ENCODE results near the gene NAPSA.
"Not testable (repeated sequence)": the region's sequence is repeated elsewhere in the genome, so short reads cannot be mapped to it uniquely, and the experiment has no call there.

The NAPSA gene

GRCh38 chr19:50352242-50352641 lies 13.2 kb downstream of the NAPSA start:
- H3F3A ChIP-seq (ENCODE audit: control insufficient read depth, insufficient read depth) = peaks cover 7% of the 10 kb centered on the region
- H3K27ac ChIP-seq (ENCODE audit: low read depth, low read length) = no peak overlapping the region
- peaks cover 5% of the 10 kb centered on the region; the same call in 1 of the 2 replicates for H3K79me2 ChIP-seq (ENCODE audit: control insufficient read depth, low read length)
- no peaks in the 10 kb centered on the region for H3K9me3 ChIP-seq (ENCODE audit: control insufficient read depth, insufficient read depth, low read length)
- H3K4me2 ChIP-seq (ENCODE audit: low read length) = no peak overlapping the region
- no peak overlapping the region for H3K4me3 ChIP-seq (ENCODE audit: low read length)
- no peaks in the 10 kb centered on the region for H3K36me3 ChIP-seq (ENCODE audit: control insufficient read depth, low read length)
- peaks cover 50% of the 10 kb centered on the region for H3K4me1 ChIP-seq (ENCODE audit: control insufficient read depth, low read length)
- H3K27me3 ChIP-seq (ENCODE audit: control insufficient read depth, low read length) = no peaks in the 10 kb centered on the region
- TF ChIP-seq EZH2phosphoT487 (IDR thresholded peaks at IDR 0.05; ENCODE audit: borderline replicate concordance, low read length) = no peak
- TF ChIP-seq, protein P1, sequence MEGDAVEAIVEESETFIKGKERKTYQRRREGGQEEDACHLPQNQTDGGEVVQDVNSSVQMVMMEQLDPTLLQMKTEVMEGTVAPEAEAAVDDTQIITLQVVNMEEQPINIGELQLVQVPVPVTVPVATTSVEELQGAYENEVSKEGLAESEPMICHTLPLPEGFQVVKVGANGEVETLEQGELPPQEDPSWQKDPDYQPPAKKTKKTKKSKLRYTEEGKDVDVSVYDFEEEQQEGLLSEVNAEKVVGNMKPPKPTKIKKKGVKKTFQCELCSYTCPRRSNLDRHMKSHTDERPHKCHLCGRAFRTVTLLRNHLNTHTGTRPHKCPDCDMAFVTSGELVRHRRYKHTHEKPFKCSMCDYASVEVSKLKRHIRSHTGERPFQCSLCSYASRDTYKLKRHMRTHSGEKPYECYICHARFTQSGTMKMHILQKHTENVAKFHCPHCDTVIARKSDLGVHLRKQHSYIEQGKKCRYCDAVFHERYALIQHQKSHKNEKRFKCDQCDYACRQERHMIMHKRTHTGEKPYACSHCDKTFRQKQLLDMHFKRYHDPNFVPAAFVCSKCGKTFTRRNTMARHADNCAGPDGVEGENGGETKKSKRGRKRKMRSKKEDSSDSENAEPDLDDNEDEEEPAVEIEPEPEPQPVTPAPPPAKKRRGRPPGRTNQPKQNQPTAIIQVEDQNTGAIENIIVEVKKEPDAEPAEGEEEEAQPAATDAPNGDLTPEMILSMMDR (IDR thresholded peaks at IDR 0.05; ENCODE audit: low read depth, low read length, poor library complexity, severe bottlenecking) = no peak
- H4K20me1 ChIP-seq (ENCODE audit: control insufficient read depth, insufficient read depth, low read depth, low read length) = no peaks in the 10 kb centered on the region
- no peaks in the 10 kb centered on the region for H3K9me2 ChIP-seq (replicated peaks; ENCODE audit: control insufficient read depth, low read length)

DNA sequence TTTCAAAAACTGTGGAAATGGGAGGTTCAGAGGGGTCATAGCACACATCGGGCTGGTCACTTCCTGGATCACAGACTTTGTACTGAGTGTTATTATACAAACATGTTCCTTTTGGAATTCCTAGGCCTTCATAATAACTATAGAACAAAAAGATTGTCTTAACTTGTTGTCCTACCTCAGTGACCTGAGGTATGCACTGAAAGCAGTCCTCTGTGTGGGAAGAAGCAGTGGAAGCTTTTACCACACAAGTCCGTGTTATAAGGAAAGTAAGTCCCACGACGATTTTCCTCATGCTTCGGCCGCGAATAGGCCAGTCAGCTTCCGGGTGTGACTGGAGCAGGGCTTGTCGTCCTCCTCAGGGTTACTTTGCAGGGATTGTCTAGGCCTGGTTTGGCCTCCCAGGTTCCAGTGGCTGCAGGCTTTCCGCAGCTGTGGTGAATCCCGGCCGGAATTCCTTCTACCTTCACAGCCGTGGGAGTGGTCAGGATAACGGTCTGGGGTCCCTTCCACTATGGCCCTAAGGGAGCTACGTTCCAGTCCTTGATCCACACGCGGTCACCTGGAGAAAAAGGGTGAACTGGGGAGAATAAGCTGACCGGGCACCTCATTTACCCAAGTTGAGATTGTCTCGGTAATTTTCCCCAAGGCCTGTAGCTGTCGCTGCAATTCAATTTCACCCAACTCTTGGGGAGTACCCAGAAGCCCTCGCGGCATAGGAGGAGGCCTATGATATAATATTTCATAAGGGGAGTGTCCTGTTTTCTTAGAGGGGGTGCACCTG lies 16.0 kb downstream of the NAPSA start:
- H3K4me1 ChIP-seq (ENCODE audit: control insufficient read depth, low read length) = peaks cover 71% of the 10 kb centered on the region
- peak overlapping the region; percentile 99 for H3K27ac ChIP-seq (ENCODE audit: low read depth, low read length)
- peaks cover 4% of the 10 kb centered on the region; the same call in 1 of the 2 replicates for H3K36me3 ChIP-seq (ENCODE audit: control insufficient read depth, low read length)
- H3K4me3 ChIP-seq (ENCODE audit: low read length) = peak overlapping the region; percentile 68; the same call in 1 of the 2 replicates
- no peaks in the 10 kb centered on the region for H3K9me3 ChIP-seq (ENCODE audit: control insufficient read depth, insufficient read depth, low read length)
- H3K9me2 ChIP-seq (replicated peaks; ENCODE audit: control insufficient read depth, low read length) = no peaks in the 10 kb centered on the region
- peaks cover 29% of the 10 kb centered on the region for H3F3A ChIP-seq (ENCODE audit: control insufficient read depth, insufficient read depth)
- TF ChIP-seq, protein P1 (IDR thresholded peaks at IDR 0.05; ENCODE audit: low read depth, low read length, poor library complexity, severe bottlenecking) = peak; percentile 46
- no peak for TF ChIP-seq EZH2phosphoT487 (IDR thresholded peaks at IDR 0.05; ENCODE audit: borderline replicate concordance, low read length)
- H3K4me2 ChIP-seq (ENCODE audit: low read length) = peak overlapping the region; percentile 84
- H3K79me2 ChIP-seq (ENCODE audit: control insufficient read depth, low read length) = peaks cover 6% of the 10 kb centered on the region
- no peaks in the 10 kb centered on the region for H4K20me1 ChIP-seq (ENCODE audit: control insufficient read depth, insufficient read depth, low read depth, low read length)
- no peaks in the 10 kb centered on the region for H3K27me3 ChIP-seq (ENCODE audit: control insufficient read depth, low read length)

- H4K20me1 ChIP-seq (ENCODE audit: control insufficient read depth, insufficient read depth, low read depth, low read length); H3K9me2 ChIP-seq (replicated peaks; ENCODE audit: control insufficient read depth, low read length); H3K27me3 ChIP-seq (ENCODE audit: control insufficient read depth, low read length); H3K9me3 ChIP-seq (ENCODE audit: control insufficient read depth, insufficient read depth, low read length): not testable (repeated sequence)
- peak overlapping the region; percentile 99 for H3K27ac ChIP-seq (ENCODE audit: low read depth, low read length)
- H3K4me2 ChIP-seq (ENCODE audit: low read length) = peak overlapping the region; percentile 84
- peak overlapping the region; percentile 68 for H3K4me3 ChIP-seq (ENCODE audit: low read length)
- H3K36me3 ChIP-seq (ENCODE audit: control insufficient read depth, low read length) = peaks cover 14% of the 10 kb centered on the region
- H3F3A ChIP-seq (ENCODE audit: control insufficient read depth, insufficient read depth) = peaks cover 40% of the 10 kb centered on the region
- peaks cover 27% of the 10 kb centered on the region for H3K79me2 ChIP-seq (ENCODE audit: control insufficient read depth, low read length)
- H3K4me1 ChIP-seq (ENCODE audit: control insufficient read depth, low read length) = peaks cover 77% of the 10 kb centered on the region
Observed at GRCh38 chr19:50347089-50347581, 18.3 kb downstream of the NAPSA start.

- Histone ChIP-seq H3F3A (ENCODE audit: control insufficient read depth, insufficient read depth) (peaks cover 55% of the 10 kb centered on the region), H3K9me3 (ENCODE audit: control insufficient read depth, insufficient read depth, low read length) (no peaks in the 10 kb centered on the region), H4K20me1 (ENCODE audit: control insufficient read depth, insufficient read depth, low read depth, low read length) (no peaks in the 10 kb centered on the region), H3K4me1 (ENCODE audit: control insufficient read depth, low read length) (peaks cover 87% of the 10 kb centered on the region), H3K36me3 (ENCODE audit: control insufficient read depth, low read length) (peaks cover 36% of the 10 kb centered on the region), H3K4me2 (ENCODE audit: low read length) (peak overlapping the region; percentile 84), H3K9me2 (replicated peaks; ENCODE audit: control insufficient read depth, low read length) (no peaks in the 10 kb centered on the region), H3K79me2 (ENCODE audit: control insufficient read depth, low read length) (peaks cover 50% of the 10 kb centered on the region), H3K27me3 (ENCODE audit: control insufficient read depth, low read length) (no peaks in the 10 kb centered on the region), H3K27ac (ENCODE audit: low read depth, low read length) (peak overlapping the region; percentile 99), H3K4me3 (ENCODE audit: low read length) (peak overlapping the region; percentile 83)
- TF ChIP-seq, protein P1 (IDR thresholded peaks at IDR 0.05; ENCODE audit: low read depth, low read length, poor library complexity, severe bottlenecking) = no peak
- no peak for TF ChIP-seq EZH2phosphoT487 (IDR thresholded peaks at IDR 0.05; ENCODE audit: borderline replicate concordance, low read length)
Observed at GRCh38 chr19:50344661-50345318, 20.6 kb downstream of the NAPSA start.

Measured in DOHH2 (cell line).